GM12875 (cell line): ENCODE data around the gene ANAPC16.

ENCODE experiments used
- H3K4me3 ChIP-seq: one replicate; pipeline ENCODE4 v1.5.1; 2011; ENCODE audit warnings: low read depth, low read length, control low read depth
- CTCF ChIP-seq: IDR thresholded peaks from 2 replicates; pipeline ENCODE4 v1.5.1; 2011; ENCODE audit warnings: low read depth, mild to moderate bottlenecking, control low read depth, inconsistent platforms, low read length, moderate library complexity, borderline replicate concordance; ENCODE audit not compliant: insufficient read depth

The ANAPC16 gene

GRCh38 chr10:72215611-72216549 is at the start of gene ANAPC16, which contains the start of gene ASCC1:
ANAPC16 (plus strand) TSS chr10:72216012; CDS start chr10:72223915, 7,903 bp downstream.
ASCC1 (minus strand) TSS chr10:72216276; CDS start chr10:72213298, 2,978 bp downstream.
- H3K4me3 ChIP-seq: peak within 1 kb of the TSS; percentile 55
- TF ChIP-seq CTCF: no peak

- H3K4me3 ChIP-seq: no peak overlapping the region
These were observed 48.7 kb upstream of the ANAPC16 start for GRCh38 chr10:72167118-72167517.

GRCh38 chr10:72170263-72170662 is 45.5 kb upstream of the ANAPC16 start:
- TF ChIP-seq CTCF: no peak

More at GRCh38 chr10:72167118-72167517, 48.7 kb upstream of the ANAPC16 start:
- TF ChIP-seq CTCF: no peak

GRCh38 chr10:72170733-72171132 is 45.1 kb upstream of the ANAPC16 start:
- no peak for TF ChIP-seq CTCF
- H3K4me3 ChIP-seq: no peak overlapping the region

More at GRCh38 chr10:72170263-72170662, 45.5 kb upstream of the ANAPC16 start:
- no peak overlapping the region for H3K4me3 ChIP-seq

GRCh38 chr10:72171175-72171630 is 44.6 kb upstream of the ANAPC16 start:
- H3K4me3 ChIP-seq: no peak overlapping the region
- no peak for TF ChIP-seq CTCF

GRCh38 chr10:72173262-72173618 is 42.6 kb upstream of the ANAPC16 start:
- no peak for TF ChIP-seq CTCF
- H3K4me3 ChIP-seq: no peak overlapping the region
